ENCODE measurements around the gene DUSP3.
"Not testable (repeated sequence)": the region's sequence is repeated elsewhere in the genome, so short reads cannot be mapped to it uniquely, and the experiment has no call there.

The DUSP3 gene

DNA sequence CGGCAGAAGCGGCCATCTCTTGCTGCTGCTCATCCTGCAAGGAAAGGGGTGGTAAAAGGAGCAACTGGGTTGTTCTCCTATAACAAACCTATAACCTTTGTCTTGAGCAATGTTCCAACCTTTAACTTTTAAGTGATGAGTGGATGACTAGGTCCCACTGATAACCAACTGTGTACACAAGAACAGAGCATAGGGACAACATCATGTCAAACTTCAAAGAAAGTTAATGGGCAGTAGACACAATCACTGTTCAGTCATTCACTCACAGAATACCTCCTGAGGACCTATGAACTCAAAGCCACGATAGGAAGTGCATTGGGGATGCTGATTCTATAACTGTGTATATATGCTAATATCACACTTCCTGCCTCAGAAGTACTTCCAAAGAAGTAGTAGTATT, 23.1 kb upstream of the DUSP3 start:
- FAIRE-seq, result no peak
- DNase-seq (ENCODE audit: low spot score), result no peak

DNA sequence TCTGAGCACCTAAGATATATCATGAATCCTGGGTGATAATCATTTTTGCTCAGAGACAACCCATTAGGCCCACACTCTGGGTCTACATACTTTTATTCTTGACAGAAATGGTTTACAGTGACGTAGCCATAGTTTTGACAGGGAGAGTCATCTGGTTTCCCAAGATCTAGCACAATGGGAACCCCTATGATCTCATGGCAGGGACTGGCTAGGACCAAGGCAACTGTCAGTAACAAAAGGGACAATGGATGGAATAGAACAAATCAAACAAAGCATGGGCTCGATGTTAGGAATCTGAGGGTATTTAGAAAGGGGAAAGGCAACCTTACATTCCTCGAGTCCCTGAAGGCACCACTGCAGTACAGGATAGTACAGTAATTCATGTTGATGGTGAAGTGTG, 22.0 kb upstream of the DUSP3 start:
- FAIRE-seq, result no peak
- no peak for DNase-seq (ENCODE audit: low spot score)

DNA sequence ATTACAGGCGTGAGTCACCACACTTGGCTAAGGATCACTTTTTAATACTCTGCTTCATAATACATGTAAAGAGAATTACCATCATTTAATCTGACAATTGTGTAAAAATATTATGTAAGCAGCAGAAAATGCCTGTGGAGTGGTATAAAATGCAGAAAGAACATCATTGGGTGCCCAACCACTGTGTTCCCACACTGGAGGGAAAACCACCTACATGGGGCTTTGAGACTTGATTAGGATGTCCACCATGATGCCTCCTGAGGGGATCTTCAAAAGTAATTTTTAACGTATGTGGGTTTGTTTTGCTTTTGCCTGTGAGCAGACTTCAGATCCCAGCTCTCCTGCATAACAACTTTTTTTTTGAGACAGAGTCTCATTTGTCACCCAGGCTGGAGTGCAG, 20.3 kb upstream of the DUSP3 start:
- DNase-seq (ENCODE audit: low spot score) (no peak), FAIRE-seq (no peak)

DNA sequence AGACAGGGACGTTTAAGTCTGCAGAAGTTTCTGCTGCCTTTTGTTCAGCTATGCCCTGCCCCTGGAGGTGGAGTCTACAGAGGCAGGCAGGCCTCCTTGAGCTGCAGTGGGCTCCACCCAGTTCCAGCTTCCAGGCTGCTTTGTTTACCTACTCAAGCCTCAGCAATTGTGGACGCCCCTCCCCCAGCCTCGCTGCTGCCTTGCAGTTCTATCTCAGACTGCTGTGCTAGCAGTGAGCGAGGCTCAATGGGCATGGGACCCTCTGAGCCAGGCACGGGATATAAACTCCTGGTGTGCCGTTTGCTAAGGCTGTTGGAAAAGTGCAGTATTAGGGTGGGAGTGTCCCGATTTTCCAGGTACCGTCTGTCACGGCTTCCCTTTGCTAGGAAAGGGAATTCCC, 19.2 kb upstream of the DUSP3 start:
- not testable (repeated sequence) for FAIRE-seq; DNase-seq (ENCODE audit: low spot score)

DNA sequence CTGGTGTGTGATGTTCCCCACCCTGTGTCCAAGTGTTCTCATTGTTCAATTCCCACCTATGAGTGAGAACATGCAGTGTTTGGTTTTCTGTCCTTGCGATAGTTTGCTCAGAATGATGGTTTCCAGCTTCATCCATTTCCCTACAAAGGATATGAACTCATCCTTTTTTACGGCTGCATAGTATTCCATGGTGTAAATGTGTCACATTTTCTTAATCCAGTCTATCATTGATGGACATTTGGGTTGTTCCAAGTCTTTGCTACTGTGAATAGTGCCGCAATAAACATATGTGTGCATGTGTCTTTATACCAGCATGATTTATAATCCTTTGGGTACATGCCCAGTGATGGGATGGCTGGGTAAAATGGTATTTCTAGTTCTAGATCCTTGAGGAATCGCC, 13.9 kb upstream of the DUSP3 start:
- DNase-seq (ENCODE audit: low spot score); FAIRE-seq: not testable (repeated sequence)

DNA sequence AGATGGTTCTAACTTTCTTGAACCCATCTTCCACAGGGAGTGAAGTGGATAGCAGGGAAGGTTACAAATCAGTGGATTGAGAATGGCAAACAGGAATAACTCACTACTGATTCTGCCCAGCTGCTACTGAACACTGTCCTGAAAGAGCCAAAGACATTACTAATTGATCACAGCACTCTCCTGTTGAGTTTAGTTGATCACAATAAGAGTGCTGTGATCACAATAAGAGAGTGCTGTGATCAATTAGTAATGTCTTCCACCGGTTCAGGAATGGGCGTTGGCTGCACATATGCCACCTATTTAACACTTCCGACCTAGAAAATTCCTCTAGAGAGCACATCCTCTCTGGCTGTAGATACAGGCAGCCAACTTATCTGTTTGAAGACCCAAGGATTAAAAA, 12.8 kb upstream of the DUSP3 start:
- FAIRE-seq, result no peak
- no peak for DNase-seq (ENCODE audit: low spot score)

DNA sequence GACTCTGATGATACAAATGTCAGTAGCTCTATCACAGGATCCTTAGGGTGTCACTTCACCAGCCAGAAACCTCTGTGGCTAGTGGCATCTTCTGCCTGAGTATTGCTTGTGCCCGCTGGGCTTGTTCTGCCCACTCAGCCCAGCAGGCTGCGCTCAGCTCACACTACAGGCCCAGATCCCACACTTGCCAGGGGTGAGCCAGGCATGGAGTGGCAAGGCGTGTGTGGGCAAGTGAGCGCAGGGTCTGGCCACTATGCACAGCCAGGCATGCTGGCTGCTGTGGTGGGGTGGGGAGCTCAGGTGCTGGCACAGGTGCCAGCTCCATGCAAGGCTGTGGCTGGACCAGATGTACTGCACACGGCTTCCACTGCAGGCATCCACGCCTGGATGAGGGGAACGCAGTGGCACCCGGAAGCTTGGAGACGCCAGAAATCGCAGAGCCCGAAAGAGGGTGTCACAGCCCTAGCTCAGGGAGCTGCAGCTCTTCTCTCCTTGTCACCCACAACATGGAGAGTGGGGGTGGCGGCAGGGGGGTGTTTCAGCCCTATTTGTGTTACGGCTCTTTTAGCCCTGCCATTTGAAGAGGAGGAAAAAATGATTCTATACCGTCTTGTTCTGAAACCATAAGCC, 11.6 kb upstream of the DUSP3 start:
- FAIRE-seq (no peak), DNase-seq (ENCODE audit: low spot score) (no peak)

DNA sequence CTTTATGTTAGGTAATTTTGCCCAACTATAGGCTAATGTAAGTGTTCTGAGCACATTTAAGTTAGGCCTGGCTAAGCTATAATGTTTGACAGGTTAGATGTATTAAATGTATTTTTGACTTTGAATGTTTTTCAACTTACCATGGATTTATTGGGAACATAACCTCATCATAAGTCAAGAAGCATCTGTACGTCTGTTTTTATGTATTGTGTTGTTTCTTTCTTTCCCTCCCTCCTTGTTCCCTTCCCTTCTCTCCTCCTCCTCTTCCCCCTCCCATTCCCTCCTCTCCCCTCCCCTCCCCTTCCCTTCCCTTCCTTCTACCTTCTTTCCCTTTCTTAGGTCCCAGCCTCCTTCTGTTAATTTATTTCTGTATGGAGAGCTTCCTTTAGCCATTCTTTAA, 10.7 kb upstream of the DUSP3 start:
- DNase-seq (ENCODE audit: low spot score), result no peak
- no peak for FAIRE-seq

DNA sequence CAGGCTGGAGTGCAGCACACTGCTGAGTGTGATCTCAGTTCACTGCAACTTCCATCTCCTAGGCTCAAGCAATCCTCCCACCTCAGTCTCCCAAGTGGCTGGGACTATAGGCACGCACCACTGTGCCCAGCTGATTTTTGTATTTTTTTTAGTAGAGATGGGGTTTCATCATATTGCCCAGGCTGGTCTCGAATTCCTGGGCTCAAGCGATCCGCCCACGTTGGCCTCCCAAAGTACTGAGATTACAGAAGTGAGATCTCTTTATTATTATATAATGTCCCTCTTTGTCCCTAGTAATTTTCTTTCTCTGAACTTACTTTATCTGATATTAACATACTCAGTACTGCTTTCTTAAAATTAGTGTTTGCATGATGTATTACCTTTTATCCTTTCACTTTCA, 9.8 kb upstream of the DUSP3 start:
- DNase-seq (ENCODE audit: low spot score) (no peak), FAIRE-seq (no peak)

DNA sequence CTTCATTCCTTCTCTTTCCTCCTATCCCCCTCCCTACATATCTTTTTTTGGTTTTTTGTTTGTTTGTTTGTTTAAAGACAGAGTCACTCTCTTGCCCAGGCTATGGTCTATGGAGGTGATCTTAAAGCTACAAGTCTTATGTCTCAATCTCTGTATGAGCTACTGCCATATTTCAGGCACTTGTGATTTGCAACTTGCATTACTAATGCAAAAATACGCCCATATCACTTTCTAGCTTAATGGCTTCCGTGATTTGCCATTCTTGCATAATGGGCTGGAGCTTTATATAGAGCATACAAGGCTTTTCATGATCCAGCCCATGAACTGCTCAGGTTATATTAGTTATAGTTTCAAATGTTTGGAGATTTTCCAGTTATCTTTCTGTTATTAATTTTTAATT, 9.0 kb upstream of the DUSP3 start:
- no peak for DNase-seq (ENCODE audit: low spot score)
- no peak for FAIRE-seq

DNA sequence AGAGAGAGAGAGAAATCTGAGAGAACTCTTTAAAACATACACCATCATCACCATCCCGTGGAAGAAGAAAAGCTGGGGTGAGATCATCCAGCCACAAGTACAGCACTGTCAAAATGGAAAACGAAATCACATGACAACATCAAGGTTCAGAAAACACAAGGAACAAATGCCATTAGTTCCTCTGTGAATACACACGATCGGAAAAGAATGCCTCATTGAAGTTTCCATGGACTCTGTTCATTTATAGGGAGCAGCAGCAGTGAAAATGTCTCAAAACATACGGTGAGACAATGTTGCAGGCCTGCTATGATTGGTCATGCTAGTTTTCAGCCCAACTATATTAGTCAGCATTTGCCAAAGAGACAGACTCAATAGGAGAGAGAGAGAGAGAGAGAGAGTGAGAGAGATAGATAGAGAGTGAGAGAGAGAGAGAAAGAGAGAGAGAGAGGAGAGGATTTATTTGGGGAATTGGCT, 5.9 kb upstream of the DUSP3 start:
- DNase-seq (ENCODE audit: low spot score), result peak; percentile 37
- FAIRE-seq, result no peak

DNA sequence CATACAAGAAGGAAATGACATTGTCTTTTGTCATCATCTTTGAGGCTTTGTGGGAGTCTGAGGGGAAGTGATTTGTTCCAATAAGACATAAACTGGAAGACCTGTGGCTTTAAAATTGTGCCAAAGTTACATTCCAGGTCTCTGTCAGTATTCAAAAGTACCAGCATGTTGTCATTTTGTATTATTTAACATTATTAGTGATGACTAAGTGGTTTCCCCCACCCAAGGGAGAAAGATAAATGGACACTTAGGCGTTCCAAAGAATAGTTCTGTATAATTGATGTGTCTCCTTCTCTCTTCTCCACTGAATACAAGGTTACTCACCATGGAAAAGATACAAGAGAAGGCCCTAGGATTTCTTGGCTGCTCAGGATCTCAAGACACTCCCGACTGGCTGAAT, 5.3 kb upstream of the DUSP3 start:
- FAIRE-seq (peak; percentile 50), DNase-seq (ENCODE audit: low spot score) (peak; percentile 78)

DNA sequence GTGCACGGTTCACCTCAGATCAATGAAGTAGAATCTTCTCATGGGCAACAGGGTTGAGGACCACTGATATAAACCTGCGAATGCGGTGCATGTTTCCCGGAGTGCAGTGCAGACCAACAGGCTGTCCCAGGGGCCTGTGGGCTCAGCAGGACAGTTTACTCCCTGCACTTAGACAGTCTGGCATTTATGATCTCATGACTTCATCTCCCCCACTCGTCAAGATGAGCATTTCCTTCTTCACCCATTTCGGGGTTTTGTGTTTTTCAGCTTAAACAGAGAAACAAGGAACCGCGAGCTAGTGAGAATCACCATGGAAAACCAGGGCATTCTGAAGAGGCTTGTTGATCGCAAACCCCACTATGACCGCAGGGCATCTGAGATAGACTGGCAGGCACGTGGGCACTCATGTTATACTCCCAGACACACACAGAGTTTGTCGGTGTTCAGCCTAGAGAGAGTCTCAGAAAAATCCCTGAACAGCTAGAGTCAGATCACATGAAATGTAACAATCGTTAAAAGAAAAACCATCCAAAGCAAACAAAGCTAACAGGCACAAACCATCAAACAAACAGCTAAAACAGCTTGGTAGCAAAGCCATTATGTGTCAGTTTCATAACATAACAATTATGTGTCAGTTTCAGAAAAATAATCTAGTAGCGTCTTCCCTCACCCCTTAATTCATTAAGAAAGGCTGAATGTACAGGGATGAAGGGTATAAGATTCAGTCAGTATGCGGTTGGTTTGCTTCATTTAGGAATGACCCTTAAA, 4.3 kb upstream of the DUSP3 start:
- no peak for FAIRE-seq
- DNase-seq (ENCODE audit: low spot score), result no peak

DNA sequence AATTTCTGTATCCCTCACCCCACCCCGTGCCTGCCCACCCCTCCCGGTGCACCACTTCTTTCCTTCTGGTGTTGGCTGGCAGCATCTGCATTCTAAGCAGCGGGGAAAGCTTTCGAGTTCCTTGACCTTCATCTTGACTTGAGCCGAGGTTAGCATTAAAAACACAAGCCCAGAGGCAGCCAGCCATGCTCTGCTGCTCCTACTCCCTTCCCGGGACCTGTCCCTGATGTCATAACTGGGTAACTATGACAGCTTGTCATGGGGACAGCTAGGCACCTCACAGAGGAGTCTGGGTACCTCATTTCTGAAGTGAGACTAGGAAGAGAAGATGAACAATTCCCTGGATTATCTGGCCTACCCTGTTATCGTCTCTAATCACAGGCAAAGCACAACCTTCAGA, 1.4 kb upstream of the DUSP3 start, which contains the start of gene CFAP97D1:
TSS of gene CFAP97D1 (plus strand) at position 301 of the 400 bp plus-strand sequence. CDS start at position 329, 28 bp downstream.
- FAIRE-seq, result no peak
- DNase-seq (ENCODE audit: low spot score), result no peak

DNA sequence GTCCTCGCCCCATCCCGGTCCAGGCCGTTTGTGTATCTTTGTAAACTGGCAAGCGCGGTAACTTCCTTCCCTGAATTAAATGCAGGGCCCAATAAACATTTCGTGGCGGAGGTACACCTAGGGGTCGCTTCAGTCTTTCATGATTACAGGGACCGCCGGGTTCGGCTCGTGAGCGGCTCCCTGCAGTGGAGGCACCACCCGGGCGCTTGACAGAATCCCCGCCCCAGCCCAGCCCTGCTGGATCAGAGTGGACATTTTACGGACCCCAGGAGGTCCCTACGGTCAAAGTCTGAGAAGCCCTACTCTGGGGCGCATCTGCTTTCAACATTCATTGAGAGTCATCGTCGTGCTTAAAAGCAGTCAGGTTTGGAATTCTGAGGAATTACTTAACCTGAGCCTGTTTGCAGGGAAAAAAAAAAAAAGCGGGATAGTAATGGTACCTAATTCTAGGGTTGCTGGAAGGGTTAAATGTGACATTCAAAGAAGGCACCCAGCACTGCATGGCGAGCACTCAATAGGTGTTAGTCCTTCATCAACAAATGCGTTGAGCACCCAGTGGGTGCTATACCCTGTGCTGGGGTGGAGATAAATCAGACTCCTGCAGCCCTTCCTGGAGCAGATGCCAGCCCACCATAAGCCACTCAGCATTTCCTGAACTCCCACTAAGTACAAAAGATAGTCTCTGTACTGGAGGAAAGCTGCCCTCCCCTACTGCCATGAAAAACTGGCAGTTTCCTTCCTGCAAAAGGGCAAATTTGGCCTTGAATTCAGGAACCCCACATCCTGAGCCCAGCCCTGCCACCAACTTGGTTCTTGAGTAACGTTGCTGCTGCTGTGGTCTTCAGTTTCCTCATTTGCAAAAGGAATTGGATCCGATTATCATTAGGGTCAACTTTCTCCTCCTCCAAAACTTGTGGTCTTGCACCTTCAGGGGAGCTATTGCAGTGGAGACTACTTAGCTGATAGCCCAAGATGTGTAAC, 658 bp upstream of the DUSP3 start:
- DNase-seq (ENCODE audit: low spot score) (no peak), FAIRE-seq (no peak)

DNA sequence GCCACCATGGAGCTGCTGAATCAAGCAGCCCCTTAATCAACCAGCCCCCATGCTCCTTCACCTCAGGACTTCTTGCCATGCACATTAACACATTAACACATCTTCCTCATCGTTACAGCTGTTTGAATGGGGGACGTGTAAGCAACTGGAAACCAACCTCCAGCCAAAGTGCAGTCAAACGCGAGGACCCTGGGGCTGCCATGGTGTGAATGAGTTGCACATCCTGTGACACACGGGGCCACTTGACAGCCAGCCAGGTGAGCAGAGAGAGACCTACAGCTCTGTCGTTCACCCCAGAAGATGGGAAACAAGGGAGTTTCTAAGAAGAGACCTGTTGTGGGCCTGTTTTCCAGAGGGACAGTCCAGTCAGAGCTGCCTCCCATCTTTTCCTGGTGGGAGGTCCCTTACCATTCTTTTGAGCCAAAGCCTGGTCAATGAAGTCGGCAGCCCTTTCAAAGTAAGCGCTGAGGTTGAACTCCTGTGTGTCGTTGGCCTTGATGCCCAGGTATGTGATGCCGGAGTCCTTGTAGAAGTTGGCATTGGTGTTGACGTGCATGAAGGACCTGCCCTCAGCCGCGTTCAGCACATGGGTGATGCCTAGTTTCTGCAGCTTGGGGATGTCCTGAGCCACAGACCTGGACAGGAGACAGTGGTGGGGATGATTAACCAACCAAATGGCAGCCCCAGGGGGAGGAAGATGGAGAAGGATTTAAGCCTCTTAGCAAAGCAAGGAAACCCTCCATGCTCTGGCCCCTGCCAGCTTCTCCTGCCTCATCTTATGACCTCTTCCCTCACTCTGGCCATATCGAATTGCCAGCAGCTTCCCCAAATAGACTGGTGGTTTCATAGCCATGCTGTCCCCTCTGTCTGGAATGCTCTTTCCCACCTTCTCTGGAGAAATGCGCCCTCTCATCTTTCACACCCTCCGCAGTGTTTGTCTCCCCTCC, 4.2 kb downstream of the DUSP3 start:
- DNase-seq (ENCODE audit: low spot score), result no peak
- FAIRE-seq, result no peak

DNA sequence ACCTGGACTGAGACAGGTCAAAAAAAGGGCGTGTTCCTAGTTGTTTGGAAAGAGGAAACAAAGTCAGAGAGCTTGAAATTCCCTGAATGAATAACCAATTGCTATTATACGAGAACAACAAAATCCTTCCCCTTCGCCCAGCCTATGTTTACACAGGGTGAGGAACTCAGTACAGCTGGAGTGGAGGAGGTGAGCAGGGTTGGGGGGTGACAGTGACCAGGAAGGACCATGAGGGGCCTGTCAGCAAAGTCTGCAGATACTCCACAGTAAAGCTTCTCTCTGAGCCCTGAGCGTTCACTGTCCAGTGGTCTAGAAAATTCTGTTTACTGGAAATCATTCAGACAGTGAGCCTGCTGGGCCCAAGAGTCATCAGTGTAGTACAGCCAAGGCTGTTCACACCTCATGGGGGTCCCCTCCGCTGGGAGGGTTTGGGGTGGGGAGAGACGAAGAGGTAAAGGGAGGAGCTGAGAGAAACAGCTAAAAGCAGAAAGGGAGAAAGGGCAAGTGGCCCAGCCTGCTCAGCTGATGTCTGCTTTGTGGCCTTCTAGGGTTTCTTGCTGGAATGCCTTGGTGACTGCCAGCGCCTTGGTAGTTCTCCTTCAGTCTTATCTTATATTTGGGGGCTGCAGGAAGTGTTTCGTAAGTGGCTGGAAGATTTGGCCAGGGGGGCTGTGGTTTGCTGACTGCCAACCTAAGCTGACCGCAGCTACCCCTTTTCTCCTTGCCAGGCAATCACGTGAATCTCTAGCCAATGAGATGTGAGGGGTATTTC, 5.7 kb downstream of the DUSP3 start:
- FAIRE-seq, result no peak
- no peak for DNase-seq (ENCODE audit: low spot score)

DNA sequence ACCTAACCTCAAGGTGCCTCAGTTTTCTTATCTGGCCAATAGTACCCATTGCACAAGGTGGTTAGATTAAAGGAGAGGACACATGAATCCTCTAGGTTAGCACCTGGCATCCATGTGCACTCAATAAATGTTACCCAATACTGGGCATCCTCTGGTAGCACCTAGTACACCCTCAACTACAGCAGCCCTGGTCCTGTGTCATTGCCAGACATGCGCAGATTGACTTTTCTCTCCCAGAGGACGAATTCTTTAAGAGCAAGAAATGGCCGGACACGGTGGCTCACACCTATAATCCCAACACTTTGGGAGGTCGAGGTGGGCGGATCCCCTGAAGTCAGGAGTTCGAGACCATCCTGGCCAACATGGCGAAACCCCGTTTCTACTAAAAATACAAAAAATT, 7.3 kb downstream of the DUSP3 start:
- no peak for DNase-seq (ENCODE audit: low spot score)
- FAIRE-seq, result no peak

DNA sequence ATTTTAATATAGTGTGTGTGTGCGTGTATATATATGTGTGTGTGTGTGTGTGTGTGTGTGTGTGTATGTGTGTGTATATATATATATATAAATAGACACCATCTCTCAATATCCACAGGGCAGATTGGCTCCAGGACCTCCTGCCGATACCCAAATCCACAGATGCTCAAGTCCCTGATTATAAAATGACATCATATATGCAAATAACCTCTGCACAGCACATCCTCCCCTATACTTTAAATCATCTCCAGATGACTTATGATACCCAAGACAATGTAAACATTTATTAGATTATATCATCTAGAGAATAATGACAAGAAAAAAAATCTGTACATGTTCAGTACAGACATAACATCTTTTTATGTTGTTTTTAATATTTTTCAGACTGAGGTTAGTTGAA, 7.8 kb downstream of the DUSP3 start:
- no peak for DNase-seq (ENCODE audit: low spot score)
- FAIRE-seq, result no peak

DNA sequence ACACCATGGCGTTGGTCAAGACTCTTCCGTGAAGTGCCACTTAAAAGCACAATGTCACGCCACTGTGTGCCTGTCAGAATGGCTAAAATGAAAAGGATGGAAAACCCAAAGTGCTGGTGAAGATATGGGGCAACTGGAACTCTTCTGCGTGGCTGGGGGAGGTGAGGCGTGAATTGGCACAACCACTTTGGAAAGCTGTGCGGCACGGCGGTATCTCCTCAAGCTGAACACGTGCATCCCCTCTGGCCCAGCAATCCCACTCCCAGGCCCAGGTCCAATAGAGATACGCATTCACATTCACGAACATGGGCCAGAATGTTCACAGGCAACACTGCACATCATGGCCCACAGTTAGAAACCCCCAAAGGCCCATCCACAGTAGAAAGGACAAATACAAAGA, 8.9 kb downstream of the DUSP3 start:
- DNase-seq (ENCODE audit: low spot score), result no peak
- no peak for FAIRE-seq
